NCI-H2107 treated with DMSO at 0.1 percent for 48 hours (cell line): ENCODE measurements around the gene PLEKHG3.

Experiments used
- DNase-seq: peaks from one replicate; lab custom pipeline; 2025; ENCODE audit not compliant: unreplicated experiment; lab: John Stamatoyannopoulos, UW

PLEKHG3 gene

GRCh38 chr14:64706119-64706592 lies 1.9 kb downstream of the PLEKHG3 start:
- DNase-seq: no peak

- DNase-seq: no peak
Measured at GRCh38 chr14:64706593-64707193, 2.5 kb downstream of the PLEKHG3 start.

DNA sequence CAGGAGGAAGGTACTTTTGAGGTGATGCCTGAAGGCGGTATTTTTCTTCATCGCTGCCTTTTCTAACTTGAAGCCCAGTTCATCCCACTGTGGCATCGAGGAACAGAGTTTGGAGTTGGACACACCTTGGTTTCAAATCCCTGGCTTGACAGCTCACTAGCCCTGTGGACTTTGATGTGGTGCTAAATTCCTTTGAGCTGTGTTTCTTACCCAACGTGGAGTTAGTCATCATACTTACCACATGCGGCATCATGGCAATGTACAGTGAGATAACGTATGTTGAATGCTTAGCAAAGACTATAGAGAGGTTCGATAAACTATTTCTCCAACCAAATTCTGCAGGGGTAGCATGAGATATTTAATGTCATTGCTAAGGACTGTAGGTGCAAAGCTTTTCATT lies 3.4 kb downstream of the PLEKHG3 start:
- DNase-seq: no peak

- no peak for DNase-seq
Measured at GRCh38 chr14:64708148-64709004, 4.2 kb downstream of the PLEKHG3 start.

- no peak for DNase-seq
Measured at GRCh38 chr14:64709126-64709525, 4.9 kb downstream of the PLEKHG3 start.

GRCh38 chr14:64711039-64711438 lies 6.8 kb downstream of the PLEKHG3 start:
- no peak for DNase-seq

- DNase-seq: no peak
Measured at GRCh38 chr14:64713677-64714076, 9.5 kb downstream of the PLEKHG3 start.

DNA sequence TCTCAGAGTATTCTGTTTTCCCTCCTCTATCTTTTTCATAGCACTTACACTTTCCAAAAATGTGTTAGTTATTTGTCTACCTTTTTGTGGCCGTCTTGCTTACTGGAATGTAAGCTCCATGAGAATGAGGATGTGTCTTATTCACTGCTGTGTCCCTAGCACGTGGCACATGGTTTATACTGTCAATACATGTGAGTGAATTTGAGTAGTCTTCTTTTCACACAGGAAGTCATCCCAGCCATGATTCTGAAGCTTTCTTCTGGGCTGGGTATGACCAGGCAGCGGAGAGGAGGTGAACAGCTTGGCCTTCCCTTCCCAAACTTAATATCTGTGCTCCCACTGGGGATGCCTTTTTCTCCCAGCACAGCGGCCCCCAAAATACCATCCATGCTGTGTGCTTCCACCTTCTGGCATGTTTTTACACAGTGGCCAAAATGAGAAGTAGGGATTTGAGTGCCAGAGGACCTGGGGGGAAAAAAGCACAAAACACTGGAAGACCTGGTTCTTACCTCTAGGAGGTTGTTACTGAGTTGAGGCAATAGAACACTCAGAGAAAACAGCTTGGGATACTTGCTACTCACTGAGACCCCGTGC lies 10.3 kb downstream of the PLEKHG3 start:
- no peak for DNase-seq

GRCh38 chr14:64715146-64715627 lies 11.0 kb downstream of the PLEKHG3 start:
- no peak for DNase-seq

DNA sequence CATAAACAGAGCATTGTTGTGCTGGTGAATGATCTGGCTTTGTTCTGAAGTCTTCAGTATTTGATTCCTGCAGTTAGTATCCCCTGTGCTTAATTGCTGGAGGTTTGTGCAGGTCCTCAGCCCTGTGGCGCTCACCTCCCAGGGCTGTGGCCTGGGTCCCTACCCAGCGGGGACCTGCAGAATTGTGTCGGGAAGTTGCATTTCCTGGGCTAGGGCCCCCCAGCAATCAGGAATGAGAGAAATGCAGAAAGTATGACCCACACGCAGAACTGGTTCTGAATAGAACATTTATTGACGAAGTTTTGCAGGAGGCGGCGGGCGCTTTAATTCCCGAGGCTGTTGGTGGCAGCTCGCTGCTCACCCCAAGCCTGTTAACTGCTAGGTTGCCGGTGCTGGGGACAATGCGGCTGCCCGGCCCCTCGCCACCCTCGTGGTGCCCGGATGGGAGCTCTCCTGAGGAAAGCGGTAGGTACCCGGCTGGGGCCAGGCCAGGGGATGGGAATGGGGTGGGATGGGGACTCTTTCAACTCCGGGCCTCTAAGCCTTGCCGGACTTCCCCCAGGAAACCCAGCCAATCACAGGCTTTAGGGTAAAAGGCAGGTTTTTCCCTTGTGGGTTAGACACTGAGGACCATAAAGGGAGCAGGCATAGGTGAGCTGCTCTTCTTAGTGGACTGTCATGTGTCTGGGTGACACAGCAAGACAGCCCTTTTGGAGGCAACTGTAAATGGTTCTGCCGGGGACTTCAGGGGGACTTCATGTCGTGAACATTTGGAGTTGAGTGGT lies 11.6 kb downstream of the PLEKHG3 start:
- DNase-seq: no peak

DNA sequence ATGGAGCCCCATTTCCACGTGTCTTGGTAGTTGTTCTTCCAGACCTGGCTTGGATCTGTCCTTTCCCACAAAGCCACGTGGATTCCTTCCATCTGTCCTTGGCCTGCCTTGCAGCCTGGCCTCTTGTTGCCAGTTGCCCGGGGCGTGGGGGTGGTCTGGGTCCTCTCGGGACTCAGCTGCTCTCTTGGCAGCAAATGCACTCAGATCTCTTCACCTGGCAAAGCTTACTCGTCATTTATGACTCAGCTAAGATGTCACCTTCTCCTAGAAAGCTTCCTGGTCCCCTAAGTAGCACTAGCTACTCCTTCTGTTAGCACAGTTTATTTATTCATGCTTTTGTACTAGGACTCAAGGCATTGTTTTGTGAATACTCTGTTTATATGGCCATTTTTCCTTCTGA lies 13.6 kb downstream of the PLEKHG3 start:
- DNase-seq: no peak

DNA sequence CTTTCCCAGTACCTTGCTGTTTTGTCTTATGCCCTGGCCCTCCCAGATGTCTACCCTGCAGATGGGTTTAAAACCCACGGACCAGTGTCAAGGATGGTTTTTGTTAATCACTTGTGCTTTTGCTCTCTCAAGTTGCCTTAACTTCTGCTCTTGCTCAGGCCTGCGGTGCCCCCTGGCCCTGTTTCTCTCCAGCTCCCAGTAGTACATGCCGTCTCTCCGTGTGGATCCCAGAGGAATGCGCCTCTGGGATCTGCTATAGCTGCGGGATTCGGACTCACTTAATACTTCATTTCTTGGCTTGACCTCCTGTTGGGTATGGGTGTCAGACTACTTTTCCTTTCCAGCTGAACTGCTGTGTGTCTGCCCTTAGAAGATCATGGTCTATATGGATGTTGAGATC lies 14.5 kb downstream of the PLEKHG3 start:
- no peak for DNase-seq

- no peak for DNase-seq
Measured at GRCh38 chr14:64719601-64720000, 15.4 kb downstream of the PLEKHG3 start.

DNA sequence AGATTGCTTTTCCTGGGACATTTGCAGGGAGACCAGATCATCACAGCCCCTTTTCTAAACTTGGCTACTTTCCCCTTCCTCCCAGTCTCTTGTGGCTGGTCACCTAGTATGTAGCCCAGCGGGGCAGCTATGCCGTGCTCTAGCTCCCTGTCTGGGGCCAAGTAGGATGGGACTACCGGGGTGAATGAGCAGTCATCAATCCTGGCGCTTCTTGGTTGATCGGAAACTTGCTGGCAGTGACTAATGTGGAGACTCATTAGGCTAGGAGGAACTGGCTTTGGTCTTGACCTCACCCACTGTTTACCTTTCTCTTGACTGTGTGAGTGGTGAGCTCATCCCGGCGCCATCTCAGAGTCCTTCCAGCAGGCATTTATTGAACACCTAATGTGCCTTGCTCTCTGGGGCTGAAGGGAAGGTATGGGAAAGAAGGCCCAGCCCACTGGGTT lies 15.9 kb downstream of the PLEKHG3 start:
- no peak for DNase-seq

- DNase-seq: peak; percentile 86
Measured at GRCh38 chr14:64721391-64721791, 17.2 kb downstream of the PLEKHG3 start.

DNA sequence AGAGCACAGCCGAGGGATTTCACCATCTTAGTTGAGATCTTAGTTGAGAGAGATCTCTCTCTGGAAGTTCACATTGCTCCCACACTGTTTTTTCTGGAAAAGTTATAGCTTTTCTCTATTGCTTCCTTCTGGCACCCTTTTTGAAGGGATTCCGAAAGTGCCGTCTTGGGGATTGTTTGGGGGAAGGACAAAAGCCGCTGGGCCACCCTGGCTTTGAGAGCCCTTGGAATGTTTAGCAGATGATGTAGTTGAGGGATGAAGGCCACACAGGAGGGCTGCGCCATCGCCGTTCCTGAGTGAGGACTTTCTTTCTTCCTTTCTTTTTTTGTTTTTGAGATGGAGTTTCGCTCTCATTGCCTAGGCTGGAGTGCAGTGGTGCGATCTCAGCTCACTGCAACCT lies 17.7 kb downstream of the PLEKHG3 start:
- no peak for DNase-seq

DNA sequence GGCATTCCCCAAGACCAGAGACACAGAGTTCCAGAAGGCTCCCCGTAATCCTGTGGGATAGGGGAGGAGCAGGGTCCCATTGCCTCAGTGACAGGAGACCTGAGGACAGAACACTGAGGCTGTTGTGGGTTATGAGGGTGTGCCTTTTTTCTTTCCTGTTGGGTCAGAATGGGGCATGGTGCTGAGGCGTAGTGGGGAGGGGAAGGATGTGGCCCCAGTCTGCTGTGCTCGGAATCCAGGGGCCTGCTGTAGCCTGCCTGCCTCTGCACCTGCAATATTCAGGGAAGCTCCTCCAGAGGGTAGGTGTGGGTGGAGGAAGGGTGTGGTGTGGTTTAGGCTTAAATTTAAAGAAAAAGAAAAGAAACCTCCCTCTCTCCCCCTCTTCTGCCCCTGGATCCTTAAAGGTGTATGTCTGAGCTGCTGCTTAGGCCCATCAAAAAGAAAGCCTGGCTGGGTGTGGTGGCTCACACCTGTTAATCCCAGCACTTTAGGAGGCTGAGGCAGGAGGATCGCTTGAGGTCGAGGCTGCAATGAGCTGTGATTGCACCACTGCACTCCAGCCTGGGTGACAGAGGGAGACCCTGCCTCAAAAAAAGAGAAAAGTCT lies 18.7 kb downstream of the PLEKHG3 start:
- no peak for DNase-seq

DNA sequence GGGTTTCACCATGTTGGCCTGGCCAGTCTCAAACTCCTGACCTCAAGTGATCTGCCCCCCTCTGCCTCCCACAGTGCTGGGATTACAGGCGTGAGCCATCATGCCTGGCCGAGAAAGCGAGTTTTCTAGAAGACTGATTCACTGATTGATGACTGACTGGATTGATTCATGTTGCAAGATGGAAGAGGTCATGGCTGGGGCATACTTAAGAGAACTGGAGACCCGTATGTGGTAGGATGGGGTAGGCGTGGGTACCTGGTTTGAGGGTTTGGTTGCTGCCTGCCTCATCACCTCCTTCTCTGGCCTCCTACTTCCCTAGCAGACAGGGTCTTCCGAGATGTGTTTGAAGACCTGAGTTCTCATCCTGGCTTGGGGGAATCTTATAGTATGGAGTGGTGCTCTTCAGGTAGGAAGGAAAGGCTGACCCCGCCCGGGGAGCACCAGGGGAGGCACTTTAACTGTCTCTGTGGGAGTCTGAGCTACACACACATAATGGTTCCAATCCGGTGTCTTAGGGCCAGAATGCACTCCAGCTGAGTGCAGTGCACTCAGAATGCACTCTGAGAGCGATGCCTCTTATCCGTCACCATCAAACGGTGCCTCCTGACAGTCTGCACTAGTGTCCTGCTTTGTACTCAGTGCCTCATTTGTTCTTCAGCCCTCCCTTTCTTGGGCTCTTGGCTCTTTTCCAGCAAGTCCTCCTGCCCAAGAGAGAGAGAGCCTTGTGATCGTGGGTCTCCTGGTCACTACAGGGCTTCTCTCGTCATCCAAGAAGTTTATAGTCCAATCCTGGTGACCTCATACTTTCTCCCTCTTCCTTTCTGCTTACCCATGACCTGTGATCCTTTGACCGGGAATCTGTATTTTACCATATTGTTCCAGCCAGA lies 19.7 kb downstream of the PLEKHG3 start:
- no peak for DNase-seq

GRCh38 chr14:64724578-64724930 lies 20.3 kb downstream of the PLEKHG3 start:
- no peak for DNase-seq
